ENCODE measurements around the gene STXBP4.
"Not testable (repeated sequence)": the region's sequence is repeated elsewhere in the genome, so short reads cannot be mapped to it uniquely, and the experiment has no call there.

Gene STXBP4

DNA sequence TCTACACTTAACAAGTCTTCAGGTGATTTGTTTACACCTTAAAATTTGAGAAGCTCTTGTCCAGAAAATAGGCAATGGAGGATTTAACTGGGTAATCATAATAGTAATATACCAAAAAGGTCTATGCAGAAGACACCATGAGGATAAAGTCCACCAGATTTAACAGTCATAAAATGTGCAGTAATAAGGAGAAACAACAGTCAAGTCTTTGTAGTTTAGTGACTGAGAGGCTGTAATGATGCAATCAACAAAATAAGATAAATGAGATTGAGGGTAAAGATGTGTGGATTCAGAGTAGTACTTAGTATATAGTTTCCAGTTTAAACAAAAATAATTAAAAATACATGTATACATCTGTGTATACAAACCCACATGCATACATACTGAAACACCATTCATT is 91.2 kb downstream of the STXBP4 start:
- no peak for DNase-seq

DNA sequence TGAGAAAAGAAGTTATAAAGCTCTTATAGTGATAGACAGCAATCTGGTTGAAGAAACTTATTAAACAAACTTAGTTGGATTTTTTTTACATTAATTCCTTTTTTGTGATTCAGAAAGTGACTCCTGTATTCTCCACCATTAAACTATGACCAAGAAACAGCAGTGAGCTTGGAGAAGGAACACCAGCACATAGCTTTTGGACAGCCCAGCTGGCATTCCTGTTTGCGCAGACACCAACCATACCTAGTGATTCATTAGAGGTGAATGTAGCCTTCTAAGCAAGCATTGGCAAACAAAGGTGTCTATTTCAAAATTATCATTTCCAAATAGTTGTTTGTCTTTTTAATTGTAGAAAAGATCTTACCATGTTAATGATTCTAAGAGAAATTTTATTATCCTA is 94.4 kb downstream of the STXBP4 start:
- no peak for DNase-seq

DNA sequence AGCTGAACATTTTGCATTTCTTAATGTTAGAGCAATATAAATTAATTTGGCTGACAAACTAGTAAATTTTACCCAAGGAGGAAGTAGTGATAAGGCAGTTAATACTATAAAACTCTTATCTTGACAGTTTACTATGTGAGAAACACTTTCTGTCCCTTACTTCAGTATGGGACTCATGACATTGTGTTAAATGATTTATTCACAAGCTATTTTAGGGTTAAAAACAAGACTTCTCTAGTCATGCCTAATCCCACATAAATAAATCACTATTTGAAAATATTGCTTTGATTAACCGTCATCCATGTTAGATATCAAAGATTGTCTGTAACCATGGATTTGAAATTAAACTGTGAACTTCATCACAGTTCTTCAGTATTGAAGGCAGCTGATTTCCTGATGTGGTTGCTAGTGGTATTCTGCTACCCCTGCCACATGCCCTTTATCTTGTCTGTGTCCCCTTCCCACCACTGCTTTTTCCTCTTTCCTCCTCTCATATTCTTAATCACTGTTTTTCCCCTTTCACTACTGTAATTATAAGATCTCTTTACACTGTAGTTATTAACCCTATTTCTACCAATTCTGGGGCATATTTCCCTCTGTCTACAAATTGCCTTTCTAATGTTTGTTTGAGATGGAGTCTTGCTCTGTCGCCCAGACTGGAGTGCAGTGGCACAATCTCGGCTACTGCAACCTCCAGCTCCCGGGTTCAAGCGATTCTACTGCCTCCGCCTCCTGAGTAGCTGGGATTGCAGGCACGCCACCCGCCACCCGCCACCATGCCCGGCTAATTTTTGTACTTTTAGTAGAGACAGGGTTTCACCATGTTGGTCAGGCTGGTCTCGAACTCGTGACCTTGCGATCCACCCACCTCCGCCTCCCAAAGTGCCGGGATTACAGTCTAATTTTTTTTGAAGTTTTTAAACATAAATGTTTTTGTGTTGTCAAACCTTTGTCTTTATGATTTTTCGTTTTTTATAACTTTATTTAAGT is 95.6 kb downstream of the STXBP4 start:
- DNase-seq = no peak

DNA sequence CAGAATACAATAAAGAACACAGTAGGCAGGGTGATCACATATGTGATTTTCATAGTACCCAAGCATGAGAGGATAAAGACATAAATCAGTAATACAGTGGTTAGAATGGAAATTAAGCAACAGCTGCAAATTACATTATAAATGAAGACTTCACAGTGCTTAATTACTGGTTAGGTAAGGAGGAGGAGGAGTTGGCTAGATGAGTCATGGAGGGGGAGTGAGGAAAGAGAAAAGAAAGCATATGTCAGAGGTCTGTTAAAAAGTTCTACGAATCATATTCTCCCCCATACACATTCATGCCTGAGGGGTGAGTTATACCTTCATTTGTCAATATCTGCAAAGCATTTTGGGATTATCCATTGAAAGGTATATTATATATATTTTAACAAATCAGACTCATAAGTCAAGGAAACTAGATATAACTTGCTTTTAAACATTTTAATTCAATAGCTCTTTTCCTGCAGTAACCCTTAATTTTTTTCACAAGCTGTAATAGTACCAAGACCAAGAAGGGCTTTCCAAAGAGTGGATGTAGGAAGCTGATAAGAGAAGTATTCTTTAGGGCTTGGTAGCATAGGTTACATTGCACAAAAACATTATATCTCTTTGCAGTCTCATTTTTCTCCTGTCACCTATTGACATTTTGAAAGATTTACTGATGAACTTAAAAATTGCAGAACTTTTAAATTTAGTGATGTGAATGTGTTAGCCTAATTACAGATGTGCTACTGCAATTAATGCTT is 99.3 kb downstream of the STXBP4 start:
- no peak for DNase-seq

DNA sequence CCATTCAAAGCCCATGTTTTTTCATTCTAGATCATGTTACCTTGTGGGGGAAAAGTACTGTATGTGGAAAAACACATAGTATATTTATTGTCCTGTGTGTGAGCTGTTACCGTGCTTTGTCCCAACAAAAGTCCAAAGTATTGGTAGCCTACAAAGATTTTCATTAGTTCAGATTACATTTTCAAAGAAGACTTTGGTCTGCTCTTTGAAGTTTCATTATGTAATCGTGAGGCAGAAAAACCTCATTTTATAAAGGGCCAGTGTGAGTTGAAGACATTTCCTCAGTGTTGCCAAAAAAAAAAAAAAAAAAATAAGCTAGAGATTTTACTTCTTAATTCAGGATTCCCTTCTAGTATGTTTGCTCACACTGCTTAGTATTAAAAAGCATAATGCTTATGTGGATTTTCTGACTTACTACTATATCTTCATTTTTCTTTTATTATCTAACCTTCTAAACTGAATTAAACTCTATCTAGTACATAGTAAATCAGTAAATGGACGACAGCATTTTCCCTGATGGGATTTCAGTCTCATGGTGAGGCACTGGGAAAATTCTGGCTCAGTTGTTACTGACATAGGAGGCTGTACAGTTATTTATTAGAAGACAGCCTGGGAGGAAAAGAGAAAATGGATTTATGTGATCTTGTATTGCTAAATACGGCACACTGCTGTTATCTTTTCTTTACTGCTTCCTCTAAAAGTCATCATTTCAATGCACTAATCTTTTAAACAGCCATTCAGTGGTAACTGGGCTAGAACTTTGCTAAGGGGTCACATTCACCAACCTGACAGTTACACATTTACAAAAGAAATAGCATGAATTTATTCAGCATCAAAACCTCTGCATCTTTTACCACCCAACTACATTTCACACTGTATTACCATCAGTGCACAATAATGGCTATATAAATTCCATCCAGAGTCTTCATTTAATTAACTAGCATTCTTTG is 100.6 kb downstream of the STXBP4 start:
- no peak for DNase-seq

DNA sequence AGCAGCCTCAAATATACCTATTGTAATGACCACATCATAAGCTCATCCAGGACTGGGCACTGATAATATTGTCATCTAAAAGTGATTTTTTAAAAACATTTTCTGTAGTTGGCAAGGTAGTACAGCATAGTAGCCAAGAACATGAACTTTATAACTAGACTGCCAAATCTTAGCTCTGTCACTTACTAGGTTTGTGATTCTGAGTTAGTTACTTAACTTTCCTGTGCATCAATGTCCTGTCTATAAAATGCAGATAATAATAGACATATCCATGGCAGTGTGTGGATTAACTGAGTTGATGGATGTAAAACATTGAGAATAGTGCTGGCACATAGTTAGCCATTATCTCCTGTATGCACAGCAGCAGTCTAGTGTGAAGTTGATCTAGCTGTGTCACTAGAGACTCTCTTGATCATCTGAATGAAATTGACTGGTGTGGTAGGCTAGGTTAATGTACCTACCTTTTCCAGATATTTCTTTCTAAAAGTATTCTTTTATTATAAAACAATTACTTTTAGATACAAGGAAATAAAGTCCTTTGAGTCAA is 101.5 kb downstream of the STXBP4 start:
- DNase-seq = no peak

DNA sequence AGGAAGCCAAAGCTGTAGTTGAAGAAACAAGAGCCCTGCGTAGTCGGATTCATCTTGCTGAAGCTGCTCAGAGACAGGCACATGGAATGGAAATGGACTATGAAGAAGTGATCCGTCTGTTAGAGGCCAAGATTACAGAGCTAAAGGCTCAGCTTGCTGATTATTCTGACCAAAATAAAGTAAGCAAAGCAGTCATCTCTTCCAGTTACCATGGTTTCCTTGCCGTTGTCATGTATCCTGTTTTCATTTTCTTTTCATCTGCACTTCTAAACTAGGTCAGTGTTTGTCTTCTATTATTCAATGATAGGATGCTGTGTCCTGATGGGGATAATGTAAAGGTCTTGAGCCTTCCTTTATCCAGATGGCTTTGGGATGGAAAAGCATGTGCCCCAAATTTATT is 104.3 kb downstream of the STXBP4 start:
- DNase-seq = no peak

DNA sequence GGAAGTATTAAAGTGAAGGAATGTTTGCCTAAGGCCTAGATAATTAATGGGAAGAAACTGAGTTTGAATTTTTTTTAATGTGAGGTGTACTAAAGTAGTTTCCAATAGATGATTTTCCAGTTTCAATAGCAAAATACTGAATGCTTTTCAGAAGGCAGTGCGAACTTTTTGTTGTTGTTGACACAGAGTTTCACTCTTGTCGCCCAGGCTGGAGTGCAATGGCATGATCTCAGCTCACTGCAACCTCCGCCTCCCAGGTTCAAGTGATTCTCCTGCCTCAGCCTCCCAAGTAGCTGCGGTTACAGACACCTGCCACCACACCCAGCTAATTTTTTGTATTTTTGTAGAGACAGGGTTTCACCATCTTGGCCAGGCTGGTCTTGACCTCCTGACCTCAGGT is 104.9 kb downstream of the STXBP4 start:
- DNase-seq = not testable (repeated sequence)

DNA sequence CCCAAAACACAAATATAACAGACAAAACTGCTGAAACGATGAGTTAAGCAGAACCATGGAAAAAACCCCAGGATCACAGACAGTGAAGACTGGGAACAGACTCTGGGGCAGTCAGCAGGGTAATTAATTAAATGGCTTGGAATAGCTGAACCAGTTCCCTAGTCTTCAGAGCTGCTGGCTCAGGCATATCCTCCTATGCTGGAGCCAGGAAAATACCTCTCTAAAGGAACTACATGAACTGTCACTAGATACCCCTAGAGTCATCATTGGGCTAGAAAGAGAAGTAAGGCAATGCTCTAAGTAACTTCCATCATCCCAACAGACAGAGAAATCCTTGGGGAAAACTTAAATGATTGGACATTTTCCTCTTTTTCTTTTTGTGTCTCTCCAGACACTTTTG is 113.0 kb downstream of the STXBP4 start:
- DNase-seq = no peak

DNA sequence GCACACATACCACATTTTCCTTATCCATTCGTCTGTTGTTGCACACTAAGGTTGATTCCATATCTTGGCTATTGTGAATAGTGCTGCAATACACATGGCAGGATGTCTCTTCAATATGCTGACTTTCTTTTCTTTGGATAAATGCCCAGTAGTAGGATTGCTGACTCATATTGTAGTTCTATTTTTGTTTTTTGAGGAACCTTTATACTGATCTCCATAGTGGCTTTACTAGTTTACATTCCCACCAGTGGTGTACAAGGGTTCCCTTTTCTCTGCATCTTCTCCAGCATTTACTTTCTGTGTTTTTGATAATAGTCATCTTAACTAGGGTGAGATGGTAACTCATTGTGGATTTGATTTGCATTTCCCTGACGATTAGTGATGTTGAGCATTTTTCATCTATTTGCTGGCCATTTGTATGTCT is 118.1 kb downstream of the STXBP4 start:
- no peak for DNase-seq

DNA sequence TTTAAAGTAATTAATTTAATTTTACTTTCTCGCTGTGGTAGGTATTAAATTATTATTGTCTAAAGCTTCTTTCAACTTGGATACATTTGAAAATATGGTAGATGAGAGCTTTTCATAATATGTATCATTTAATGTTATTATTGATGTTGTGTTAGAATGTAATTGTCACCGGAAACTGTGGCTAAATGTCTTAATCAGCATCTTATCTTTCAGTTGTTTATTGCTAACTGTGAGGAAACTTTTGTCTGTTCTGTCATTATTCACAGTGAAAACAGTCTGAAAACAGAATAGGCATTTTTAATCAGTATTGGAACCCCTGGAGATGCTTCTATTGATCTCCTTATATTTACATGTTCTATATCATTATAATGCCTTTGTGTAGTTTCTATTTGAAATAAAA is 120.7 kb downstream of the STXBP4 start:
- DNase-seq = no peak

DNA sequence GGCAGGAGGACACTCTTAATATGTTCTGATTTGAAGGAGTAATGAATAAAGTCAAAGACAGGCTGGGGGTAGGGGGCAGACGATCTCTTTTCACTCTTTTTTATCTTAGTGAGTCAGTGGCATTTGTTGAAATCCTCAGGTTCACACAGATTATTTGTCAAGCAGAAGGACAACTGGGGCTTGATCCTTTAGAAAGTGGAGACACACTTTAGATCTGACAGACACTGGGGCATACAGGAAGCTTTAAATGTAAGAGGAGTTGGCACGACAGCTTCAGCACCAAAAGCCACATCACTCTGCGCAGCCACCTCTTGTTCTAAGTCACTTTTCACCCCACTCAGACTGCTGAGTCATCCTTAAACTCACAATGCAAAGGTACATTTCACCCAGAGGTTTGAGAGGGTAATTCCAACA is 121.5 kb downstream of the STXBP4 start:
- peak; percentile 52 for DNase-seq

DNA sequence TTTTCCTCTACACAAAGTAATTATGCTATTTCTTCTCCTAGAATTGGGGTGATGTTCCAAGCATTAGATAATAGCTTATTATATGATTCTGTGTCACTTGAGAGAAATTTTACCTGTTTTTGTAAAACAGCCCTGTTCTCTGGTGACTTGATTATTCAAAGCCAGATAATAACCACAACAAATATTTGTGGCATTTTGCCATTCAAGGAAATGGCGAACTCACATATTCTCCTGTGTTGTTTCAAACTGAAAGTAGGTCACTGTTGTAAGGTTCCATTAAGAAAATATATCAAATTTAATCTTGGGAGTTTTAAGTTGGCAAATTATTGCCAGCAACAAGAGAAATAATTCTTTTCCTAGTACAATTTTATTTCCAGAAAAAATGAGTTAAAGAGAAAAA is 124.8 kb downstream of the STXBP4 start:
- DNase-seq = no peak

DNA sequence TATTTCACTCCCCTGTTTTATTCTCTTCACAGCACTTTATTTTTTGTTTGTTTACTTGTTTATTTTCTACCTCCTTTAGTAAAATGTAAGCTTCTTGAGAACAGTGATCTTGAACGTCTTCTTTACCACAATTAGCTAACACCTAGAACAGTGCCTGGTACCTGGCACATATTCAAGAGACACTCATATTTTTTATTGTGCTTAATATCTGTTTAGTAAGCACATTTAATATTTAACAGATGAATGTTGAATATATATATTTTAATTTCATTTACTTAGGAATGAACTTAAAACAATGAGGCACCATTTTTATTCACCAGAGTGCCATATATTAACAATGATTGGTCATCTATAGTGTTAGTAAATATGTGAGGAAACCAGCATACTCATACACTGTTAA is 130.2 kb downstream of the STXBP4 start:
- DNase-seq = no peak

DNA sequence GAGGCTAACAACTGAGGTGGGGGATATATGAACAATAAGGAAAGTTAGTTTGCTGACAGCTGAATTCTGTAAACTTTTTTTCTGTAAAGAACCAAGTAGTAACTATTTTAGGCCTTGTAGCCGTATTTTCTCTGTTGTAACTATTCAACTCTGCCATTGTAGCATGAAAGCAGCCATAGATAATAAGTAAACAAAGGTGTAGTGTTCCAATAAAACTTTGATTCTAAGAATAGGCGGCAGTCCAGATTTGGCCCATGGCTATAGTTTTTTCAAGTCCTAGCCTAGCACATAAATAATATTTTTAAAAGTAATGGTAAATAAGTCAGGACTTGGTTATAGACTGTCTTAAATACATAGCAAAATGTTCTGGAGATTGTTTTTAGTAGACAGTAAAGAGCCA is 142.0 kb downstream of the STXBP4 start:
- no peak for DNase-seq

DNA sequence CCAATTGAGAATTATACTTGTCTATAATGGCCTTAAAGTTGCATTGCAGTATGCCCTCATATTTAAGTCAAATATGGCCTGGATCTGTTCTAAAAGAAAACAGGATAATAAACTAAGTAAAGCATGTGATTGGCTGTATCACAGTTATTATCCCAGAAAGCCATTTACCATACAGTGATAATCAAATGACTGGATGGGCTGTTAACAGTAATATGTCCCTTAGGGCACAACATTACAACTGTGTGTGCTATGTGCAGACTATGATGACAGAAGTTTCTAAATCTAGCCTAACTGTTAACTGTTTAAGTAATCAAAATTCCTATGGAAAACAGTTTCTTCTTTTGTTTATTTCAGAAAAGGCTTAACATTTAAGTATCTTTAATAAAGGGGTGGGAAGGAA is 145.7 kb downstream of the STXBP4 start:
- no peak for DNase-seq

DNA sequence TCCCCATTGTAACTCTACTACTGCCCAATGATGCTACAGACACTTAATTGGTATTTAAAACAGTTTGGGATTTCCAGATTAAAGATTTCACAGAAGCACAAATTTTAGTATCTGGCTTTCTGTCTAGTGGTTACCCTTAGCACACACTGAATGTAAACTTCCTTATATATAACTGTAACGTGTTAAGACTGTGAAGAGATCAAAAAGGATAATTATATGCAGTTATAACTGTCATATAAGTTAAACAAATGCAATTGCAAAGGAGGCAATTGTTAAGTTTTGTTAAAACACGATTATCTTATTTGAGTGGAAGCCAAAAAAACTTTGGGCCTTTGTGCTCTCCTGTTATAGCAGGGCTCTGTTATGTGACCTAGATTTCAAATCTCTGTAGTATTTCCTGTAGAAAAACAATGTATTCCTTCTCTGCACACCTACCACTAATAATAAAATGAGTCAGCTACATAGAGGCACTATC is 147.9 kb downstream of the STXBP4 start:
- no peak for DNase-seq

DNA sequence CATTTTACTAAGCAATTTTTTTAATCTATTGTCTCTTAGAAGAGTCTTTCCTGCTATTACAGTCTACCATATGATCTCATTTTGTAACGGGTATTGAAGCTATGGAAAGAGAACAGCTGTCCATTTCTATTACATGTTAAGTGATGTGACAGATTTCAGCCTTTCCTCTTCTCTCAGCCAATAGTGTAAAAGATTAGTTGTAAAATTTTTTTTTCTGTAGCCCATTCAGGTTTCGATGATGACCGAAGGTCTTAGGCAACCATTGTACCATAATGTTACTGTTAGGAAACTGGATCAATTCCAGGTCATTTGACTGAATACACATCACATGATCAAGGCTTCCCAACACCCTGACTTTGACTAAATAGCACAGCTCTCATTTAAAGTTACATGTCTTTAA is 148.6 kb downstream of the STXBP4 start:
- DNase-seq = no peak

DNA sequence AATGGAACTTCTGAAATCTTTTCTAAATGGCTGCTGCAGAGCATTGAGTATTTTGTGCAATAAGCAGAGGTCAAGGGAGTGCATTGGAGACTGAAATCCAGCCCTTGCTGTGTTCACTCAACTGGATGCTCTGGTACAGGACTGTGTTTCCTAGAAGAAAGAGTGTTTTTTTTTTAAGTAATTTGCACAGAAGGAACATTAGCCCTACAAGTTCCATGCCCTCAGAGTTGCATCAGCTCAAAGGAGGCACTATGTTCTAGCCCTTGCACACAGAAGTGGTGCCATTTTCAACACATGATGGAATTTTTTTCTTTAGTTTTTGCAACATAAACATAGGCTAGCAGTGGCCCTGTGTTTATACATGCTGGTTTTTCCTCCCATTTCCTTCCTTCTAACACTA is 152.1 kb downstream of the STXBP4 start:
- DNase-seq = no peak

DNA sequence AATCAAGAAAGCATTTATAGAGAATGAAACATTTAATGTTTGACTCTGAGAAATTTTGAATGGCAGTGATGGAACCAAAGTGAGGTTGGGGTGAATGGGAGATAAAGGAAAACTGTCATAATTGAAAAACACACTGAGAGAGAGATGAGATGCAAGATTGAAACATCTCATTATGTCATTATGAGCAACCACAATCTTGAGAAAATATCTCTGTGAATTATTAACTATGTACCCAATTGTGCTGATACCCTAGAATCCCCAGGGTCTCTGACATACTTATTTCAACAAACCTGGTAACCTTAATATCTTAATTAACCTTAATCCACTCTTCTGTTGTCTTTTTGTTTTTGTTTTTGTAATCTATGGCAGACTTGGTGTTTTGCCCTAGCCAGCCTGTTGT is 152.7 kb downstream of the STXBP4 start:
- no peak for DNase-seq

DNA sequence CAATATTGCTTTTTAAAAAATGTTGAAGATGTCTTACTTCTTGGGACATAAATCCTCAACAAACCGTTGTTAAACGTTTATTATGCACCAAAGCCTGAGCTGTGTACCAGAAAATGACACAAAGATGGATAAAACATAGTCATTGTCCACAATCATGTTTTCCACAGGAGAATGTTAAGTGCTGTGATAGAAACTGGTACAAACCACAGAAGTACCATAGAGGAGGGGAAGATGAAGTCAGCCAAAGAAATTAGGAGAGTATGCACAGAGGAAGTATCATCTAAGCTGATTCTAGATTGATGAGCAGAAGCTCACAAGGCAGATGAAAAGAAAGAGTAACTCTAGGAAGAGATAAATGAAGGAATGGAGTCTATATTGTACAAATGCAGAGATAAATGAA is 153.5 kb downstream of the STXBP4 start:
- DNase-seq = no peak

DNA sequence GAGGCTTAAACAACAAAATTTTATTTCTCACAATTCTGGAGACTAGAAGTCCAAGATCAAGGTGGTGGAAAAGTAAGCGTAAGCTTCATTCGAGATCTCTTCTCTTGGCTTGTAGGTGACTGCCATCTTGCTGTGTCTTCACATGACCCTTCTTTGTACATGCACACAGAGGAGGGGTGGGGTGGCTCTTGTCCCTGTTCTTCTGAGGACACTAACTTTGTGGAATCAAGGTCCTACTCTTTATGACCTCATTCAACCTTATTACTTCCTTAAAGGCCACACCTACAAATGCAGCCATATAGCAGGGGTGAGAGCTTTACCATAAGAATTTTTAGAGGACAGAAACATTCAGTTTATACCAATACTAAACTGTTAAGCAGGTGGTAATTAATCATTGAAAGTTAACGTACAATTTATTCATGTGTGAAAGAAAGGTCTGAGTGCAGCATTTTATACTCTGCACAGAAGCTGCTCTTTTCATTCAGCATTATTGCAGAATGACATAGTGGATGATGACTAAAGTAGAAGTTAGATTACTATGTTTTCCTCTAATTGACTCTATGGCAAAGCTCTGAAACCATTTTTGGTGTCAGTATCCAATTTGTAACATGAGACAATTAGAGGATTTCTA is 156.3 kb downstream of the STXBP4 start:
- DNase-seq = no peak

All from activated effector memory CD4-positive, alpha-beta T cell treated with Interleukin-2 at 50 U/mL for 16 hours (primary cell).